Sigmoid colon (tissue), 7 donors: Measurements from ENCODE around the gene MRPL42. TPM values are rescaled to one million over a fixed set of nuclear protein-coding genes. Genes with fewer than 3 reads are reported as not detected.
A peak's percentile ranks its signal among the peaks of the same experiment; 100 is the strongest.

ENCODE experiments used
- DNase-seq: peaks from one replicate; pipeline ENCODE4 v3.0.0-alpha.2; 2019
- H3K27ac ChIP-seq, 4 donors: fragments of 200-600 bp; sonication (generic); one replicate each; pipeline ENCODE4 v1.5.1; 2016 to 2019; ENCODE audit warnings: mild to moderate bottlenecking in 1 of 4
- H3K27me3 ChIP-seq, 3 donors: fragments of 200-600 bp; sonication (generic); one replicate each; pipeline ENCODE4 v1.5.1; 2019; ENCODE audit warnings: mild to moderate bottlenecking in 1 of 3
- H3K36me3 ChIP-seq, 4 donors: fragments of 200-600 bp; sonication (generic); one replicate each; pipeline ENCODE4 v1.5.1; 2016 to 2019
- H3K4me1 ChIP-seq, 4 donors: fragments of 200-600 bp; sonication (generic); one replicate each; pipeline ENCODE4 v1.5.1; 2017 to 2019
- H3K4me3 ChIP-seq, 4 donors: fragments of 200-600 bp; sonication (generic); one replicate each; pipeline ENCODE4 v1.5.1; 2017 to 2019; ENCODE audit warnings: mild to moderate bottlenecking in 2 of 4, moderate library complexity in 1 of 4
- H3K9me3 ChIP-seq, 4 donors: fragments of 200-600 bp in 3 of 4; sonication (generic) in 3 of 4; one replicate each; pipeline versions ENCODE4 v1.5.1 to v1.6.1; 2013 to 2019
- CTCF ChIP-seq, 4 experiments: fragments of 450-650 bp in 3 of 4; fragments of 200-600 bp in 1 of 4; IDR thresholded peaks; one replicate each; pipeline ENCODE4 v1.5.1; 2016 to 2019; ENCODE audit warnings: antibody characterized with exemption in 4 of 4, mild to moderate bottlenecking in 3 of 4, moderate library complexity in 2 of 4
- EP300 ChIP-seq, 4 donors: sonication (generic); formaldehyde crosslinking; IDR thresholded peaks; one replicate each; pipeline ENCODE4 v1.6.1; 2017; ENCODE audit warnings: antibody characterized with exemption in 4 of 4
- POLR2A ChIP-seq, 2 donors: fragments of 450-650 bp; IDR thresholded peaks; one replicate each; pipeline ENCODE4 v1.6.1; 2016; ENCODE audit warnings: antibody characterized with exemption in 2 of 2, mild to moderate bottlenecking in 2 of 2, moderate library complexity in 2 of 2
- POLR2AphosphoS5 ChIP-seq, 4 donors: sonication (generic); formaldehyde crosslinking; IDR thresholded peaks; one replicate each; pipeline ENCODE4 v1.6.1; 2017; ENCODE audit warnings: antibody characterized with exemption in 4 of 4
- WGBS, 2 donors: extraction: QIAGEN DNeasy Blood & Tissue Kit; methylation state at CpG; one replicate each; pipeline ENCODE4 v1.1.7; 2013; 5-methylcytosine and 5-hydroxymethylcytosine counted together
- intact Hi-C: fragments of 100-400 bp; cut with DNase I; formaldehyde crosslinking; loops from one replicate; pipeline ENCODE4 v1.15.1; 2023
- polyA plus RNA-seq, 3 donors: library from polyadenylated mRNA; stranded (reverse); fragments of 200-250 nt; gene quantifications; one replicate each; pipeline ENCODE4 v1.2.3, GENCODE V29; 2013
- total RNA-seq, 4 donors: library from RNA; depleted of rRNA; stranded (reverse); fragments of >200 nt; gene quantifications; one replicate each; pipeline ENCODE4 v1.1.0, GENCODE V29; 2016
- donor health status: healthy with polysubstance abuse.
- donor health status: Bipolar disorder and iron deficiency.
- donor health status: healthy.

MRPL42 gene
- total and polyA plus RNA-seq, 7 donors, result 37.9 to 79.5 (median 48.1) TPM

GRCh38 chr12:93468008-93468371, 676 bp downstream of the MRPL42 start:
- H3K9me3 ChIP-seq, result no peaks in the 10 kb centered on the region

GRCh38 chr12:93469386-93469785, 2.1 kb downstream of the MRPL42 start:
- TF ChIP-seq EP300 (IDR thresholded peaks at IDR 0.05) (no peak), CTCF (IDR thresholded peaks at IDR 0.05) (no peak), POLR2AphosphoS5 (IDR thresholded peaks at IDR 0.05) (no peak), POLR2A (IDR thresholded peaks at IDR 0.05) (no peak)
- no peak for DNase-seq
- H3K9me3 ChIP-seq, result no peaks in the 10 kb centered on the region
- peaks cover 0 to 24% (median 17%) of the 10 kb centered on the region in 4 donors for H3K4me1 ChIP-seq
- H3K27ac ChIP-seq, result no peak overlapping the region
- peaks cover 0 to 36% (median 0%) of the 10 kb centered on the region in 4 donors for H3K36me3 ChIP-seq
- H3K27me3 ChIP-seq, result no peaks in the 10 kb centered on the region
- intact Hi-C loops, result no loop called here
- no peak overlapping the region for H3K4me3 ChIP-seq

More at GRCh38 chr12:93468008-93468371, 676 bp downstream of the MRPL42 start:
- Histone ChIP-seq H3K4me3 (peak overlapping the region; percentile 55 to 74 (median 66)), H3K4me1 (peaks cover 0 to 24% (median 17%) of the 10 kb centered on the region in 4 donors), H3K27ac (peak overlapping the region; percentile 81 to 90 (median 87)), H3K36me3 (peaks cover 0 to 26% (median 0%) of the 10 kb centered on the region in 4 donors), H3K27me3 (no peaks in the 10 kb centered on the region)
- no peak for TF ChIP-seq POLR2AphosphoS5 (IDR thresholded peaks at IDR 0.05)
- TF ChIP-seq CTCF (IDR thresholded peaks at IDR 0.05), result no peak
- no peak for TF ChIP-seq EP300 (IDR thresholded peaks at IDR 0.05)
- no peak for TF ChIP-seq POLR2A (IDR thresholded peaks at IDR 0.05)
- WGBS, 2 donors, result 4 to 8% methylated on average over 7 of the region's 7 CpGs
- DNase-seq, result no peak
- intact Hi-C loops, result no loop called here

- no peak for TF ChIP-seq CTCF (IDR thresholded peaks at IDR 0.05)
- no peak for TF ChIP-seq EP300 (IDR thresholded peaks at IDR 0.05)
- TF ChIP-seq POLR2A (IDR thresholded peaks at IDR 0.05), result no peak
- no peak for TF ChIP-seq POLR2AphosphoS5 (IDR thresholded peaks at IDR 0.05)
- intact Hi-C loops, result loop anchor here (10.0 kb wide), 1 partner anchor 1918 kb away; no protein-coding TSS in a partner anchor
- peaks cover 7 to 81% (median 19%) of the 10 kb centered on the region in 4 donors for H3K36me3 ChIP-seq
Measured at GRCh38 chr12:93476555-93476954, 9.2 kb downstream of the MRPL42 start.

GRCh38 chr12:93482721-93483120, 15.4 kb downstream of the MRPL42 start:
- Histone ChIP-seq H3K4me3 (no peak overlapping the region), H3K27ac (no peak overlapping the region), H3K9me3 (no peaks in the 10 kb centered on the region), H3K36me3 (peaks cover 17 to 94% (median 31%) of the 10 kb centered on the region in 4 donors), H3K27me3 (no peaks in the 10 kb centered on the region), H3K4me1 (no peaks in the 10 kb centered on the region)
- intact Hi-C loops, result no loop called here
- no peak for DNase-seq
- TF ChIP-seq CTCF (IDR thresholded peaks at IDR 0.05) (no peak), POLR2A (IDR thresholded peaks at IDR 0.05) (no peak), POLR2AphosphoS5 (IDR thresholded peaks at IDR 0.05) (no peak), EP300 (IDR thresholded peaks at IDR 0.05) (no peak)
- WGBS, 2 donors, result 94 to 98% methylated on average over 5 of the region's 5 CpGs

More at GRCh38 chr12:93476555-93476954, 9.2 kb downstream of the MRPL42 start:
- Histone ChIP-seq H3K27me3 (no peaks in the 10 kb centered on the region), H3K4me1 (no peaks in the 10 kb centered on the region), H3K4me3 (no peak overlapping the region), H3K9me3 (no peaks in the 10 kb centered on the region), H3K27ac (no peak overlapping the region)
- DNase-seq, result no peak
